HEK293 (cell line): ENCODE data around the gene TNIK.

Source experiments
- CTCF ChIA-PET: fragments of 350-600 bp; formaldehyde crosslinking; extraction: SDS; loops from one replicate; lab custom pipeline; 2021; ENCODE audit warnings: antibody characterized with exemption; lab: Yijun Ruan, JAX
- POLR2A ChIA-PET: fragments of 300-600 bp; formaldehyde crosslinking; extraction: SDS; loops from one replicate; lab custom pipeline; 2020; ENCODE audit warnings: antibody characterized with exemption, inconsistent platforms; lab: Yijun Ruan, JAX
- H3K27ac ChIP-seq: fragments of 200-500 bp; sonication (Bioruptor generic); 2 replicates; pipeline ENCODE4 v1.5.1; 2014; ENCODE audit warnings: low read depth, low read length, control low read depth, inconsistent platforms; ENCODE audit errors: extremely low read depth
- H3K36me3 ChIP-seq, 2 experiments: fragments of 200-500 bp in 1 of 2; sonication (Bioruptor generic) in 1 of 2; 1 replicate in 1 of 2; 2 replicates in 1 of 2; pipeline ENCODE4 v1.5.1; 2014 to 2017; ENCODE audit warnings: inconsistent platforms in 2 of 2, low read length in 2 of 2; ENCODE audit not compliant: control insufficient read depth in 2 of 2, insufficient read depth in 1 of 2
- H3K4me1 ChIP-seq: fragments of 200-500 bp; sonication (Bioruptor generic); 2 replicates; pipeline ENCODE4 v1.5.1; 2014; ENCODE audit warnings: mild to moderate bottlenecking, low read length, inconsistent platforms; ENCODE audit not compliant: control insufficient read depth, insufficient read depth
- H3K4me3 ChIP-seq: 2 replicates; pipeline ENCODE4 v1.5.1; 2011; ENCODE audit warnings: low read depth, mild to moderate bottlenecking, control low read depth, low read length, moderate library complexity
- H3K9me3 ChIP-seq: fragments of 200-500 bp; sonication (Bioruptor generic); 2 replicates; pipeline ENCODE4 v1.5.1; 2014; ENCODE audit warnings: low read depth, low read length, inconsistent platforms; ENCODE audit not compliant: control insufficient read depth, insufficient read depth
- GLIS1 ChIP-seq: fragments of 450-650 bp; formaldehyde crosslinking; IDR thresholded peaks from 2 replicates; pipeline ENCODE4 v1.5.1; 2016; ENCODE audit warnings: missing biosample characterization, missing genetic modification characterization
- HOXD13 ChIP-seq: sonication (generic); formaldehyde crosslinking; IDR thresholded peaks from 2 replicates; pipeline ENCODE4 v1.8.0; 2022; ENCODE audit warnings: missing genetic modification reagents, borderline replicate concordance
- PRDM1 ChIP-seq: fragments of 450-650 bp; formaldehyde crosslinking; IDR thresholded peaks from 2 replicates; pipeline ENCODE4; 2016; ENCODE audit warnings: missing biosample characterization, missing genetic modification characterization
- SALL2 ChIP-seq: fragments of 450-650 bp; formaldehyde crosslinking; IDR thresholded peaks from 2 replicates; pipeline ENCODE4 v1.5.0; 2017; ENCODE audit warnings: missing biosample characterization, mild to moderate bottlenecking, missing genetic modification characterization, borderline replicate concordance
- ZNF292 ChIP-seq: fragments of 450-650 bp; formaldehyde crosslinking; IDR thresholded peaks from 2 replicates; pipeline ENCODE4 v1.5.1; 2016; ENCODE audit warnings: low read depth, missing biosample characterization, missing genetic modification characterization, borderline replicate concordance
- ZNF335 ChIP-seq: fragments of 450-650 bp; formaldehyde crosslinking; conservative IDR thresholded peaks from 2 replicates; pipeline ENCODE4 v1.5.1; 2016; ENCODE audit warnings: missing biosample characterization, missing genetic modification characterization
- ZNF423 ChIP-seq: fragments of 450-650 bp; formaldehyde crosslinking; IDR thresholded peaks from 2 replicates; pipeline ENCODE4 v1.5.1; 2016; ENCODE audit warnings: missing biosample characterization, missing genetic modification characterization
- ZNF596 ChIP-seq: fragments of 450-650 bp; IDR thresholded peaks from 2 replicates; pipeline ENCODE4 v1.5.0; 2018; ENCODE audit warnings: missing biosample characterization, mild to moderate bottlenecking, missing genetic modification characterization, moderate library complexity
- ZNF623 ChIP-seq: fragments of 450-650 bp; formaldehyde crosslinking; IDR thresholded peaks from 2 replicates; pipeline ENCODE4 v1.5.1; 2016; ENCODE audit warnings: missing biosample characterization, missing genetic modification characterization
- ZNF624 ChIP-seq: fragments of 450-650 bp; formaldehyde crosslinking; IDR thresholded peaks from 2 replicates; pipeline ENCODE4 v1.5.1; 2017; ENCODE audit warnings: missing biosample characterization, missing genetic modification characterization
- ZNF768 ChIP-seq: fragments of 450-650 bp; formaldehyde crosslinking; IDR thresholded peaks from 2 replicates; pipeline ENCODE4 v1.5.1; 2018; ENCODE audit warnings: missing biosample characterization, mild to moderate bottlenecking, missing genetic modification characterization
- ZNF777 ChIP-seq: fragments of 450-650 bp; formaldehyde crosslinking; IDR thresholded peaks from 2 replicates; pipeline ENCODE4 v1.5.1; 2017; ENCODE audit warnings: missing biosample characterization, missing genetic modification characterization, borderline replicate concordance
- ZNF837 ChIP-seq: fragments of 450-650 bp; formaldehyde crosslinking; IDR thresholded peaks from 2 replicates; pipeline ENCODE4 v1.5.1; 2016; ENCODE audit warnings: missing biosample characterization, missing genetic modification characterization
- TF ChIP-seq, protein P1 (sequence below): fragments of 450-650 bp; formaldehyde crosslinking; IDR thresholded peaks from 2 replicates; pipeline ENCODE4 v1.5.1; 2016; ENCODE audit warnings: missing biosample characterization, missing genetic modification characterization
- TF ChIP-seq, protein P2 (sequence below): fragments of 450-650 bp; formaldehyde crosslinking; IDR thresholded peaks from 2 replicates; pipeline ENCODE4 v1.5.1; 2016; ENCODE audit warnings: missing biosample characterization, missing genetic modification characterization
- TF ChIP-seq, protein P3 (sequence below): fragments of 450-650 bp; formaldehyde crosslinking; IDR thresholded peaks from 2 replicates; pipeline ENCODE4 v1.5.1; 2016; ENCODE audit warnings: missing biosample characterization, missing genetic modification characterization
- TF ChIP-seq, protein P4 (sequence below): fragments of 450-650 bp; formaldehyde crosslinking; IDR thresholded peaks from 2 replicates; pipeline ENCODE4; 2016; ENCODE audit warnings: missing biosample characterization, missing genetic modification characterization
- TF ChIP-seq, protein P5 (sequence below): fragments of 450-650 bp; formaldehyde crosslinking; IDR thresholded peaks from 2 replicates; pipeline ENCODE4 v1.5.1; 2016; ENCODE audit warnings: missing biosample characterization, missing genetic modification characterization
- TF ChIP-seq, protein P6 (sequence below): fragments of 450-650 bp; formaldehyde crosslinking; optimal IDR thresholded peaks from 2 replicates; pipeline ENCODE3; 2016; ENCODE audit warnings: missing biosample characterization, mild to moderate bottlenecking, missing genetic modification characterization

Gene TNIK

DNA sequence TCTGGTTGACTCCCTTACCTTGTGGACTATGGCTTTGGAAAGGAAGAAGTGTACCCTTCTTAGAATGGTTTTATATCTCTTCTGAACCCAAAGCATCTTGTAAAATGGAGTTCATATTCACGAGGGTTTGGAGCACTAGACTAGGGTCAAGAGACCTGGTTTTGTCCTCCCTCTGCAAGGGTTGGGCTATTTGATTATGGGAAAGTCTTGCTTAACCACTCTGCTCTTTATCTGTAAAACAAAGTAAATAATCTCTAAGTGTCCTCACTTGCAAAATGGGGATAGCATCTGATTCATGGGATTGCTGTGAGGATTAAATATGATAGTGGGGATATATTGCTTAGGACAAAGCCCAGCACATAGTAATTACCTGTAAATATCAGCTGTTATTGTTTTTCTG is 415.8 kb downstream of the TNIK start:
- TF ChIP-seq ZNF596 (tag by site-specific recombination), result no peak
- TF ChIP-seq, protein P1, sequence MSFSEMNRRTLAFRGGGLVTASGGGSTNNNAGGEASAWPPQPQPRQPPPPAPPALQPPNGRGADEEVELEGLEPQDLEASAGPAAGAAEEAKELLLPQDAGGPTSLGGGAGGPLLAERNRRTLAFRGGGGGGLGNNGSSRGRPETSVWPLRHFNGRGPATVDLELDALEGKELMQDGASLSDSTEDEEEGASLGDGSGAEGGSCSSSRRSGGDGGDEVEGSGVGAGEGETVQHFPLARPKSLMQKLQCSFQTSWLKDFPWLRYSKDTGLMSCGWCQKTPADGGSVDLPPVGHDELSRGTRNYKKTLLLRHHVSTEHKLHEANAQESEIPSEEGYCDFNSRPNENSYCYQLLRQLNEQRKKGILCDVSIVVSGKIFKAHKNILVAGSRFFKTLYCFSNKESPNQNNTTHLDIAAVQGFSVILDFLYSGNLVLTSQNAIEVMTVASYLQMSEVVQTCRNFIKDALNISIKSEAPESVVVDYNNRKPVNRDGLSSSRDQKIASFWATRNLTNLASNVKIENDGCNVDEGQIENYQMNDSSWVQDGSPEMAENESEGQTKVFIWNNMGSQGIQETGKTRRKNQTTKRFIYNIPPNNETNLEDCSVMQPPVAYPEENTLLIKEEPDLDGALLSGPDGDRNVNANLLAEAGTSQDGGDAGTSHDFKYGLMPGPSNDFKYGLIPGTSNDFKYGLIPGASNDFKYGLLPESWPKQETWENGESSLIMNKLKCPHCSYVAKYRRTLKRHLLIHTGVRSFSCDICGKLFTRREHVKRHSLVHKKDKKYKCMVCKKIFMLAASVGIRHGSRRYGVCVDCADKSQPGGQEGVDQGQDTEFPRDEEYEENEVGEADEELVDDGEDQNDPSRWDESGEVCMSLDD (tag by site-specific recombination), result no peak
- TF ChIP-seq, protein P2, sequence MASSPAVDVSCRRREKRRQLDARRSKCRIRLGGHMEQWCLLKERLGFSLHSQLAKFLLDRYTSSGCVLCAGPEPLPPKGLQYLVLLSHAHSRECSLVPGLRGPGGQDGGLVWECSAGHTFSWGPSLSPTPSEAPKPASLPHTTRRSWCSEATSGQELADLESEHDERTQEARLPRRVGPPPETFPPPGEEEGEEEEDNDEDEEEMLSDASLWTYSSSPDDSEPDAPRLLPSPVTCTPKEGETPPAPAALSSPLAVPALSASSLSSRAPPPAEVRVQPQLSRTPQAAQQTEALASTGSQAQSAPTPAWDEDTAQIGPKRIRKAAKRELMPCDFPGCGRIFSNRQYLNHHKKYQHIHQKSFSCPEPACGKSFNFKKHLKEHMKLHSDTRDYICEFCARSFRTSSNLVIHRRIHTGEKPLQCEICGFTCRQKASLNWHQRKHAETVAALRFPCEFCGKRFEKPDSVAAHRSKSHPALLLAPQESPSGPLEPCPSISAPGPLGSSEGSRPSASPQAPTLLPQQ (tag by site-specific recombination), result no peak
- no peak for TF ChIP-seq ZNF768
- TF ChIP-seq ZNF335 (tag by site-specific recombination), result no peak
- TF ChIP-seq ZNF837 (tag by site-specific recombination), result no peak
- TF ChIP-seq PRDM1 (tag by site-specific recombination), result no peak
- TF ChIP-seq, protein P3, sequence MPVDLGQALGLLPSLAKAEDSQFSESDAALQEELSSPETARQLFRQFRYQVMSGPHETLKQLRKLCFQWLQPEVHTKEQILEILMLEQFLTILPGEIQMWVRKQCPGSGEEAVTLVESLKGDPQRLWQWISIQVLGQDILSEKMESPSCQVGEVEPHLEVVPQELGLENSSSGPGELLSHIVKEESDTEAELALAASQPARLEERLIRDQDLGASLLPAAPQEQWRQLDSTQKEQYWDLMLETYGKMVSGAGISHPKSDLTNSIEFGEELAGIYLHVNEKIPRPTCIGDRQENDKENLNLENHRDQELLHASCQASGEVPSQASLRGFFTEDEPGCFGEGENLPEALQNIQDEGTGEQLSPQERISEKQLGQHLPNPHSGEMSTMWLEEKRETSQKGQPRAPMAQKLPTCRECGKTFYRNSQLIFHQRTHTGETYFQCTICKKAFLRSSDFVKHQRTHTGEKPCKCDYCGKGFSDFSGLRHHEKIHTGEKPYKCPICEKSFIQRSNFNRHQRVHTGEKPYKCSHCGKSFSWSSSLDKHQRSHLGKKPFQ (tag by site-specific recombination), result no peak
- TF ChIP-seq SALL2 (tag by site-specific recombination), result no peak
- TF ChIP-seq ZNF292, result no peak
- TF ChIP-seq, protein P4, sequence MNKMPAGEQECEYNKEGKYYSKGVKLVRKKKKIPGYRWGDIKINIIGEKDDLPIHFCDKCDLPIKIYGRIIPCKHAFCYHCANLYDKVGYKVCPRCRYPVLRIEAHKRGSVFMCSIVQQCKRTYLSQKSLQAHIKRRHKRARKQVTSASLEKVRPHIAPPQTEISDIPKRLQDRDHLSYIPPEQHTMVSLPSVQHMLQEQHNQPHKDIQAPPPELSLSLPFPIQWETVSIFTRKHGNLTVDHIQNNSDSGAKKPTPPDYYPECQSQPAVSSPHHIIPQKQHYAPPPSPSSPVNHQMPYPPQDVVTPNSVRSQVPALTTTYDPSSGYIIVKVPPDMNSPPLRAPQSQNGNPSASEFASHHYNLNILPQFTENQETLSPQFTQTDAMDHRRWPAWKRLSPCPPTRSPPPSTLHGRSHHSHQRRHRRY, result no peak
- TF ChIP-seq, protein P5, sequence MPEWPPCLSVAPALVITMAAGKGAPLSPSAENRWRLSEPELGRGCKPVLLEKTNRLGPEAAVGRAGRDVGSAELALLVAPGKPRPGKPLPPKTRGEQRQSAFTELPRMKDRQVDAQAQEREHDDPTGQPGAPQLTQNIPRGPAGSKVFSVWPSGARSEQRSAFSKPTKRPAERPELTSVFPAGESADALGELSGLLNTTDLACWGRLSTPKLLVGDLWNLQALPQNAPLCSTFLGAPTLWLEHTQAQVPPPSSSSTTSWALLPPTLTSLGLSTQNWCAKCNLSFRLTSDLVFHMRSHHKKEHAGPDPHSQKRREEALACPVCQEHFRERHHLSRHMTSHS (tag by site-specific recombination), result no peak
- no peak for TF ChIP-seq GLIS1 (tag by site-specific recombination)
- no peak for TF ChIP-seq ZNF624
- no peak for TF ChIP-seq ZNF623 (tag by site-specific recombination)
- TF ChIP-seq HOXD13 (CRISPR knock-in tag), result no peak
- TF ChIP-seq, protein P6, sequence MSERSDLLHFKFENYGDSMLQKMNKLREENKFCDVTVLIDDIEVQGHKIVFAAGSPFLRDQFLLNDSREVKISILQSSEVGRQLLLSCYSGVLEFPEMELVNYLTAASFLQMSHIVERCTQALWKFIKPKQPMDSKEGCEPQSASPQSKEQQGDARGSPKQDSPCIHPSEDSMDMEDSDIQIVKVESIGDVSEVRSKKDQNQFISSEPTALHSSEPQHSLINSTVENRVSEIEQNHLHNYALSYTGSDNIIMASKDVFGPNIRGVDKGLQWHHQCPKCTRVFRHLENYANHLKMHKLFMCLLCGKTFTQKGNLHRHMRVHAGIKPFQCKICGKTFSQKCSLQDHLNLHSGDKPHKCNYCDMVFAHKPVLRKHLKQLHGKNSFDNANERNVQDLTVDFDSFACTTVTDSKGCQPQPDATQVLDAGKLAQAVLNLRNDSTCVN (tag by site-specific recombination), result no peak
- no peak for TF ChIP-seq ZNF777
- TF ChIP-seq ZNF423 (tag by site-specific recombination), result no peak
- POLR2A ChIA-PET, result no interaction called here
- Histone ChIP-seq H3K36me3 (no peaks in the 10 kb centered on the region), H3K4me1 (no peaks in the 10 kb centered on the region), H3K4me3 (no peak overlapping the region), H3K9me3 (no peaks in the 10 kb centered on the region), H3K27ac (no peak overlapping the region)
- CTCF ChIA-PET, result interaction anchor here (0.5 to 1.4 kb wide), 3 partner anchors 83 to 1288 kb away, joined by 4 to 9 read pairs (median 4); no protein-coding TSS in a partner anchor
